ENCODE results near the gene ASL.
A peak's percentile ranks its signal among the peaks of the same experiment; 100 is the strongest.
"Not testable (repeated sequence)": the region's sequence is repeated elsewhere in the genome, so short reads cannot be mapped to it uniquely, and the experiment has no call there.

ASL gene

DNA sequence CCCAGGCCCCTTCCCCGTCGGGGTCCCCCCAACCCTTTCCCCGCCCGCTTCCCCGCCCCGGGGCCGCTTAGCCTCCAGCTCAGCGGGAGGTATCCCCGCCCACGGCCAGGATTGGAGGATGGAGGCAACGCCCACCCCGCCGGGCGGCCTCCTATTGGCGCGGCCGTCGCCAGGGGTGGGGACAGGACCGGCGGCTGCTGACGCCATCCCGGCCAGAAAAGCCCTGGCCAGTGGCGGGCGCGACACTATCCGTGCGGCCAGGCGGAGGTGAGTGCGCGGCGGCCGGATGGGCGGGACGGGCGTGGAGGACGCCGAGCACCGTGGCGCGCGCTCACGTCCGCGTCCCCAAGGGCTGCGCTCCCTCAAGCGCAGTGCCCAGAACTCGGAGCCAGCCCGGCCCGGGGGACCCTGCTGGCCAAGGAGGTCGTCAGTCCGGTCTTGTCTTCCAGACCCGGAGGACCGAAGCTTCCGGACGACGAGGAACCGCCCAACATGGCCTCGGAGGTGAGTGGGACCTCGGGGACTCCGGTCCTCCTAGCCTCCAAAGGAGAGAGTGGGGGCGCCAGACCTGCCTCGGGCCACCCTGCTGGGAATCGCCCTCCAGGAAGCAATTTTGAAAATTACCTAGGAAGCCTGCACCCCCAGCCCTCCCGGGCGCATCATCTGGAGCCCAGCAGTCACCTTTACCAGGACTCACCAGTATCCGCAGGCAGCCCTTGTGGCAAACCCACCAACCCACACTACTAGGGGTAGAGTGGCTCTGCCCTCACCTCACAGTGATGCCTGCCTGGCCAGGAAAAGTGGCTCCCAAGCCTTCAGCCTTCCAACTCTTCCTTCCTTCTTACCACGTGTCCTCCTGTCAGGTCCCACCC, at the start of gene ASL:
TSS of gene ASL (plus strand) at position 230 of the 872 bp plus-strand sequence. CDS start at position 493, 263 bp downstream.
- peak; percentile 100 for DNase-seq (ENCODE audit: low spot score)

DNA sequence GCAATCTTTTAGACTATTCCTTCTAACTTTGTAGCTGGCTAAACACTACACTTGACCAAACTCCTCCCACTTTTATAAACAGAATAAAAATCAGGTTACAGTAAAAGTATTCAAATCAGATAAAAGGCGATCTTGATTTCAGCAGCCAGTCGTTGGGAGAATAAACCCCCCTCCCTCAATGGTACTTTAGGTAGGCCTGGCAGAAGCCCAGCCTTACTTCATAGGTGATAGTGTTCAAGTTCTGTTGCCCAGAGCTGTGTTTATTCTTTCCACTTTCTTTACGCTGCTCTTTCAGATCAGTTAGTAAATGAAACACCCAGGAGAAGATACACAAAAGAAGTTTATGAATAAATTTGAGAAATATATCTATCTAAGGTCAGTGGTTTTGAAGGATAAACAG, 47.3 kb upstream of the ASL start:
- not testable (repeated sequence) for DNase-seq (ENCODE audit: low spot score)

DNA sequence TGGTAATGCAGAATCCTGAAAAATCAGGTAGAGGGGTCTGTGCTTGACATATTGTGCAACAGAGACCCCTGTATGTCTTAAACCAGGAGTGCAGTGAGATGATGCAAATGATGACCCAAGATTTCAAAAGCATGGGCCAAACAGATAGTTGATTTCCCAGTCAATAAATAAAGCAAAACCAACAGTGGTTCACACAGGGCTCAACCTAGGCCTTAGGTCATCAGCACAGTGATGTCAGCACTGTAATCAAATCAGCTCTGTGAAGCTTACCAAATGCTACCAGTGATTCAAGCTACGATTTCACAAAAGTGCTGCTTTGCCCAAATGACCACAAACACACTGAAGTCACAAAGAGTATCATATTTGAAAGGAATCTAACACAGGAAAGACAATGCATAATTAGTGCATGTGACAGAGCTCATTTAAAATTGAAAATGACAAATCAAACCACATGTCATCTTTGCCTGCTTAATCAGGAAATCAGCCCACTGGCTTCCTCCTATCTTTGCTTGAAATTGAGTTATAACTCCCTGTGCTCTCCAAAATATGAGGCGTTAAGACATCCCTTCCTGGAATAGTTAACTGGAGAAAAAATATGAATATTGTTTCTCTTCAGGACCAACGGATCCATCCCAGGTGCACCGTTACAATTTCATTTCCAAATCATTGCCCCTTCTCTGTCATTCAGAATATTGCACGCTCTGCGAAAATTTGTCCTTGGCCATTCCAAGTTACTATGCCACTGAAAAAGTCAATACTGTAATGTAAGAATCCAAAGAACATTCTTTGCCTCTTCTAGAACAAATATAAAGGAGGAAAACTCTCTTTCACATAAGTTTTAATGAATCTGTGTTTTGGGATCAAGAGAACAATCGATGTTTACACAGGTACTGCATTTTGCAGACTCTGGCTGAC, 41.9 kb upstream of the ASL start:
- no peak for DNase-seq (ENCODE audit: low spot score)

DNA sequence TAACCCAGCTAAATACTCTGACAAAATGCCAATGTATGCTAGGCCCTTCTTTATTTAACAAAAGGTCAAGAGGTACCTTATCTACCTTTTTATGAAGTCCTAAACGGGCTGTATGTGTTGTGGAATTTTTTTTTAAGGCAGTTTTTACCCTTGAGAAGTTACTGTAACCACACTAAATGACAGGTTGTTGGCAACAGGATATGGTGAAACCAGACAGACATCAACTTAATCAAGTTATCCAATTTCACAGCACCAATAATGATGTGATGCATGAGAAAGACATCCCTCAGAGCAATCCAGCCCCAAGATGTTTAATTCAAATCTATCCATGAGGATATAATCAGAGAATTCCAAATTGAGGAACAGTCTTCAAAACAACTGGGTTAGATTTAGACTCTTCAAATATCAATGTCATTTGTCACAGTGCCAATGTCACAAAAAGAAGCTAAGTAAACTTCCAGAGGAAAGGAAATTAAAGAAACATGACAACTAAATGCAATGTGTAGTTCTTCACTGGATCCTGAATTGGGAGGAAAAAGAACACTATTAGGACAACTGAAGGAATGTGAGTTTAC, 41.1 kb upstream of the ASL start:
- not testable (repeated sequence) for DNase-seq (ENCODE audit: low spot score)

DNA sequence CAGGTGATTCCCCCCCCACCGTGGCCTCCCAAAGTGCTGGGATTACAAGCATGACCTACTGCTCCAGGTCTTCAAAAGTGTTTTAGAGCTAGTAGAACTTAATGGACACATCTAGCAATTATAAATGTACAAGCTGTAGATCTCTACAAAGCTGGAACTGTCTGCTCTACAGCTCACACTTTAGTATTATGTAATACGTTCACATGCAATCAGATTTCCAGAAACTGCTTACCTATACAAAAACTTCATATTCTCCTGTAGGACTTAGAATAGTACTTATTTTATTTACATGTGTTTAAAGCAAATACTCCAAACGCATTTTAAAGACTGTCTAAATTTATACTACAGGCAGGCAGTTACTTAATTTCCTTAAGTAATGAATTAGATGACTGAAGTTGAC, 39.2 kb upstream of the ASL start:
- no peak for DNase-seq (ENCODE audit: low spot score)

DNA sequence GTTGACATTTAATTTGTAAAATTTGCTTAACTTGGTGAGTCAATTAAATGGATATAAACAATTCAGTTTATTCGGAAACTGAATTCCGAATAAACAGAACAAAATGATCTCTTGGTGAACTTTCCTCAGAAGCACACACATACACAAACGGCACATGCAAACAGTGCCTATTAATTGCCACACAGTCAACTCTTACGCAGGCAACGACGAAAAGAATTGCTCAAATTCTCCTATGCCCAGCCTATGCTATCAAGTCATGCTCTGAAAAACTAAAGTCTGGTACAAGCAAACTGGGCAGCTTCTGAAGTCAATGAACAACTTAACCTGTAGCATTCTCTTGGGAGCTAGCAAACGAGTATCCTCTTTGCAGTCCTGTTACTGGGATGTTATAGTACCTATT, 38.8 kb upstream of the ASL start:
- no peak for DNase-seq (ENCODE audit: low spot score)

DNA sequence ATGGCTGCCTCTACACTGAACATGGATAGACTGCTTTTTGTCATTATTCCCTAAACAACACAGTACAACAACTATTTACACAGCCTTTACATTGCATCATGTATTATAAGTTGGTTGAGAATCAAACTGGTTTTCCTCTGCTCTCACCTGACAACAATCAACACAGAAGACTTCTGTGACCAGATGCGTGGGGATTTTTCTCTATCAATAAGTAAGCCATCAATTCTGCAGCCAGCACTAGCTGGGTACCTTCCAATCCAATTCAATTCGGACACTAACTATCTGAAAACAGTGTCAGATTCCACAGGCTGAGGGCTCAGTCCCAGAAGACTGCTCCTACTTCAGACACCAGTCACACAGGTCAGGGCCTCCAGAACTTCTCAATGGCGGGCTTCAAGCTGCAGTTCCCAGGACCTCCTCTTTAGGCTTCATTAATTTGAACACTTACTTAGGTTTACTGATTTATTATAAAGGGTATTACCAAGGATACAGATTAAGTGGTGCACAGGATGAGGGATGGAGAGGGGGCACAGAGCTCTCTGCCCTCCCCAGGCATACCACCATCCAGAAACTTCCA, 36.4 kb upstream of the ASL start:
- no peak for DNase-seq (ENCODE audit: low spot score)

DNA sequence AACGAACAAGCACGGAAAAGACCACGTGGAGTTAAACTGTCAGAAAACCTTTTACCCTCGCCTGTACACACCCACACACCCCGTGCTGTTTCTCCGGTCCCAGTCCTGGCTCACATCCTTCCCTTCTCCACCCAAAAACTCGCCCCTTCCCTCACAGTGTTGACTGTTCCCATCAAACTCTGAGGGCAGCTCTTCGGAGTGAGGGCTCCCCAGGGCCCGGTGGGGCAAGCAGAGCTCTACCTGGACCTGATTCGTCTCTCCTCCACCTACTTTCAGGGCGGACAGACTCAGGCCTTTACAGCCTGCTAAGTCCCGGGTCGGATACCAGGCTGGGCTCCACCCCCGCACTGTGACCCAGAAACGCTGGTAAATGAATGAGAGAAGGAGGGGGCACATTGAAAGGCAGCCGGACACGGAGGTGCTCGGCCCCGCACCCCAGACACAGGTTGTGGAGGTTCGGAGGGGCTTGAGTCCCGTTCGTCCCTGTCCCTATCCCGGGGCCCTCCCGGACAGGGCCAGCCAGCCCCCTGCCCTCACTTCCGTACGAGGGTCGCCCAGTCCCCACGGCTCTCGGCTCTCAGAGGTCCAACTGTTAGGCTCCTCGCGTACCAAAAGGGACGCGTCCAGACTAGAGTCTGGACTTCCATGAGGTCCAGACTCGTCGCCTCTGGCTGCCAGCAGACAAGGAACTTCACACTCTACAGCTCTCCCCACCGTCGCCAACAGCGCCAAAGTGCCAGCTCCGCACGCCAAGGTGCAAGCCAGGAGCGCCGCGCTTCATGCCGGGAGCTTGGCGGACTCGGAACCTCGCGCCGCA, 31.7 kb upstream of the ASL start:
- DNase-seq (ENCODE audit: low spot score), result peak; percentile 46

DNA sequence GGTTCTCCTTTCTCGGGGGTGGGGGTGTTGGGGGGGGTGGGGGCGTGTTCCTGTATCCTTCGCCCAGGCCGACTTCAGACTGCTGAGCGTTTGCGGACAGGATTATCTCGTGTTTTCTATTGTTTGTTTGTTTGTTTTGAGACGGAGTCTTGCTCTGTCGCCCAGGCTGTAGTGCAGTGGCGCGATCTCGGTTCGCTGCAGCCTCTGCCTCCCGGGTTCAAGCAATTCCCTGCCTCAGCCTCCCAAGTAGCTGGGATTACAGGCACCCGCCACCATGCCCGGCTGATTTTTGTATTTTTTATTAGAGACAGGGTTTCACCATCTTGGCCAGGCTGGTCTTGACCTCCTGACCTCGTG, 31.1 kb upstream of the ASL start:
- not testable (repeated sequence) for DNase-seq (ENCODE audit: low spot score)

DNA sequence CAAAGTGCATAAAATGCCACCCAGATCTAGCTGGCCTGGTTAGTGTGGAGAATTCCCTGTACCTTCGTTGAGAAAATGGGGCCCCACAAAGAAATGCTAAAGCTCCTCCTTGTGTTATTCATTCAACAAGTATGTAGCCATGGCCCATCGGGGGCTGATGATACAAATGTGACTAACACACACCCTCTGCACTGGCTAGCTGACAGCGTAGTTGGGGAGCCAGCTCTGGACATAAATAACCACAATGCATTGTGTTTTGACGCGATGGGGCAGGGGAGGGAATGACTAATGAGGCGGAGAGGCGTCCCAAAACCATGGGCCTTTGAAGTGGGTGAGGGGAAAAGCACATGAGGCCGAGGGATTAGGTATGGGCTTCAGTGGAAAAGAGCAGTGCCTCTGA, 28.2 kb upstream of the ASL start:
- DNase-seq (ENCODE audit: low spot score), result no peak

DNA sequence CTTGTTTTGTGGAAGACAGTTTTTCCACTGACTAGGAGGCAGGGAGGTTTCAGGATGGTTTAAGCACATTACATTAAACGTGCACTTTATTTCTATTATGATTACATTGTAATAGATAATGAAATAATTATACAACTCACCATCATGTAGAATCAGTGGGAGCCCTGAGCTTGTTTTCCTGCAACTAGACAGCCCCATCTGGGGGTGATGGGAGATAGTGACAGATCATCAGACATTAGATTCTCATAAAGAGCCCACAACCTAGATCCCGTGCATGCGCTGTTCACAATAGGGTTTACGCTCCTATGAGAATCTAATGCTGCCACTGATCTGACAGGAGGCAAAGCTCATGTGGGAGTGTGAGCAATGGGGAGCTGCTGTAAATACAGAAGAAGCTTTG, 25.7 kb upstream of the ASL start:
- not testable (repeated sequence) for DNase-seq (ENCODE audit: low spot score)

DNA sequence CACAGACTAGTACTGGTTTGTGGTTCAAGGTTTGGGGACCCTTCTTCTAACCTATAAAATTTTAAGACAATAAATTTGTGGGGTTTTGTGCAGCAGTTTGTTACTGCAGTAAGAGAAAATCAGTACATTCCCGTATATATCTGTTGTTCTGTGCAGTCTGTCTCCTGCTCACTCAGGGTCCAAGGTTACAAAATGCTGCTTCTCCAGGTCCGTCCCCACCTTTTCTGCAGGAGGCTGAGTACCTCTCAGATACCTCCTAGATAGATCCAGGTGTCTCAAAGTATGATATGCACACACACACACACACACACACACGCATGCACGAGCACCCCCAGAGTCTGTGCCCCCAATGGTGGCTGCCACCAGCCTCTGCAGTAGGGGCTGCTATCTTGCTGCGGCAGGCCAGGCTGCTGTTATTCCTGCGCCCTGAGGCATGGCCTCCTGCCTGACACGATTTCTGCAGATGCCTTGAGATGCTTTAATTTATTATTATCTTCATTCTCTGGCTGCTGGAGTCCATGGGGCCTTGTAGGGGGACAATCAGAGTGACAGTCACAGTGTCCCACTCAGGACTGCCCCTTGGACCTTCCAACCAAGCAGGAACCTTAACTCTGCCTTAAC, 25.2 kb upstream of the ASL start:
- no peak for DNase-seq (ENCODE audit: low spot score)

DNA sequence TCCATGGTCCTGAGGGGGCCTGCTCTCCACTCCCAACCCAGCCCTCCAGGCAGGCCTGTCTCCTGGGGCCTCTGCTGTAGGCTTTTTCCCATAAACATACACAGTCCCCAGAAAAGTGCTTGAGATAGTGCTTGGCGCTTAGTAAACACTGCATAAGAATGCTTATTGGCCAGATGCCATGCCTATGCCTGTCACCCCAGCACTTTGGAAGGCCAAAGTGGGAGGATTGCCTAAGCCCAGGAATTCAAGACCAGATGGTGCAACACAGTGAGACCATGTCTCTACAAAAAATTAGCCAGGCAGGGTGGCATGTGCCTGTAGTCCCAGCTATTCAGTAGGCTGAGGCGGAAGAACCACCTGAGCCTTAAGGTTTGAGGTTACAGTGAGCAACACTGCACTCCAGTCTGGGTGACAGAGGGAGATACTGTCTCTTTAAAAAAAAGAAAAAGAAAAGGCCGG, 24.6 kb upstream of the ASL start:
- no peak for DNase-seq (ENCODE audit: low spot score)

DNA sequence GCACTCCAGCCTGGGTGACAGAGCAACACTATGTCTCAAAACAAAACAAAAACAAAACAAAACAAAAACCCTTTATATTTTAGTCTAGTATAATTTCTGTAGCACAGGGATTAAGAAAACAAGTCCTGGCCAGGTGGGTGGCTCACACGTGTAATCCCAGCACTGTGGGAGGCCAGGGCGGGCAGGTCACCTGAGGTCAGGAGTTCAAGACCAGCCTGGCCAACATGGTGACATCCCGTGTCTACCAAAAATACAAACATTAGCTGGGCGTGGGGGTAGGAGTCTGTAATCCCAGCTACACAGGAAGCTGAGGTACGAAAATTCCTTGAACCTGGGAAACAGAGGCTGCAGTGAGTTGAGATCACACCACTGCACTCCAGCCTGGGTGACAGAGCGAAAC, 23.2 kb upstream of the ASL start:
- DNase-seq (ENCODE audit: low spot score), result no peak

DNA sequence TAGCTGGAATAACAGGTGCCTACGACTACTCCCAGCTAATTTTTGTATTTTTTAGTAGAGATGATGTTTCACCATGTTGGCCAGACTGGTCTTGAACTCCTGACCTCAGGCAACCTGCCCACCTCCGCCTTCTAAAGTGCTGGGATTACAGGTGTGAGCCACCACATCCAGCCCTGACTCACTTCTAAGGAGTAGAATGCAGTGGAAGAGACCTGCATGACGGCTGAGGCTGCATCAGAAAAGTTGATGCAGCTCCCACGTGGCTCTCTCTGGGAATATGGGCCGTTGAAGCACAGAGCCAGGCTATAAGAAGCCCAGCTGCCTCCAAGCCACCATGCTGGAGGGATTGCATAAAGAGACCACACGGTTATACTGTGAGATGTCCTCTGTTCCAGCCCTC, 21.6 kb upstream of the ASL start:
- DNase-seq (ENCODE audit: low spot score), result no peak

DNA sequence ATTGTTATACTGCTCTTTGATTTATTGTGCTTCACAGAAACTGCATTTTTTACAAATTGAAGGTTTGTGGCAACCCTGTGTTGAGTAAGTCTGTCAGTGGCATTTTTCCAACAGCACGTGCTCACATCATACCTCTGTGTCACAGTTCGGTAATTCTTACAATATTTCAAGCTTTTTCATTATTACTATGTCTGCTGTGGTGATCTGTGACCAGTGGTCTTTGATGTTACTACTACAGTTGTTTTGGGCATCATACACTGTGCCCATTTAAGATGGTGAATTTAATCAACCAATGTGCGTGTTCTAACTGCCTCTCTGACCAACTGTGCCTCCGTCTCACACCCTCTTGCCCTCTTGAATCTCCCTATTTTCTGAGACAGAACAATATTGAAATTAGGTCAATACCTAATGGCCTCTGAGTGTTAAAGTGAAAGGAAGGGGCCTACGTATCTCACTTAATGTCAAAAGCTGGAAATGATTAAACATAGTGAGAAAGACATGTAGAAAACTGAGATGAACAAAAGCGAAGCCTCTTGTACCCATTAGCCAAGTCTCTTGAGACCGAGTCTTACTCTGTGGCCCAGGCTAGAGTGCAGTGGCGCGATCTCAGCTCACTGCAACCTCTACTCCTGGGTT, 20.2 kb upstream of the ASL start:
- DNase-seq (ENCODE audit: low spot score), result no peak

DNA sequence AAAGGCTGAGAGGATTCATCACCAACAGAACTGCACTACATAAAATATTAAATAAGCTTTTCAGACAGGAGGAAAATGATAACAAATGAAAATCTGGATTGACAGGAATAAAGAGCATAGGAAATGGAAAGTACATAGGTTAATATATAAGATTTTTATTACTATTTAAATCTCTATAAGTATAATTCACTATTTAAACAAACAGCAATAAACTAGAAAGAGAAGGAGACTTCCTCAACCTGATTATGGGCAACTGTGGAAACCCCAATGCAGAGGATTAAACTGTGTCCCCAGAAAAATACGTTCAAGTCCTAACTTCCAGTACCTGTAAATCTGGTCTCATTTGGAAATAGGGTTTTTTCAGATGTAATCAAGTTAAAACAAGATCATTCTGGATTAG, 14.8 kb upstream of the ASL start:
- no peak for DNase-seq (ENCODE audit: low spot score)

DNA sequence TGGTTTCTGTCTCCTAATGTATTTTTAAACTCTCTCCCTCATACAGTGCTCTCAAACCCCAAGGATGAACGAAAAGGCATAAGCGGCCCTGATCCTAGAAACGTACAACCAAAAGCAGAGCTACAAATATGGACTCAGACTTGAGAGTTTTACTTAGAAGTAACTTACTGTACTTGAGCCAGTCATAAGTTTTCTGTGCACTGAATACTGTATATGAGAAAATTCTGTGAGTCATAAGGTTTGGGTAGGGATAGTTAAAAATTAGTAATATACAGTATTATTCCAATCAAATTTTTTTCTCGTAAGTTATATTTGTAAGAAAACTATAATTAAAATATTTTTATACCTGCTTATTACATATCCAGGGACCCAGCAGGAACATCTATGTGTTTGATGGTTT, 5.9 kb upstream of the ASL start:
- no peak for DNase-seq (ENCODE audit: low spot score)

DNA sequence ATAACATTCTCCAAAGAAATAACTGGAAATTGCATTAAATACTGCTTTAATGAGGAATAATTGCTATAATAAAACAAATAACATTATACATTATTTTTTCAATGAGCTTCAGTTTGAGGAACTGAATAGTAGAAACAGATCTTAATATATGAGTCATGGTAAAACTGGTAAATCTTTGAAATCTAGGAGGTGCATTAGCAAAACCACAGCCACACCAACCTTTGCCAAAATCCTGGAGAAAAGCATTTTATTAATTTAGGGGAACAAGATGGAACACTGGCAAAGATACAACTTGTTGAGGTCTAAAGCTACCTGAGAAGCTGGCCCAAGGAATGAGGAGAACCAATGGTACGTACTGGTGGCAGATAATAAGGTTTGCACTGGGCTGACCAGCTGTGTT, 5.4 kb upstream of the ASL start:
- DNase-seq (ENCODE audit: low spot score), result no peak

DNA sequence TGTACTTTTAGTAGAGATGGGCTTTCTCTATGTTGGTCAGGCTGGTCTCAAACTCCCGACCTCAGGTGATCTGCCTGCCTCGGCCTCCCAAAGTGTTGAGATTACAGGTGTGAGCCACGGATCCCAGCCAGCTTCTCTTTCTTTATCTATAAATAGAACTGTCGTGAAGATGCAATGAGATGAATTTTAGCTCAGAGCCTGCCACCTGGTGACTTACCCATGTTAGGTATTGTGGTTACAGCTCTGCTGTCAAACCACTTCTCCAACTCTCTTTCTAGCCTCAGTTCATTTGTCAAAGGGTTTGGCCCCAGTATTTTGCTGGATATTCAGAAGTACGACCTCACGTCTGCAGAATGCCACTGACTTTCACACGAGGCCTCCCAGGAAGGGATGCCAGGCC, 3.4 kb upstream of the ASL start:
- not testable (repeated sequence) for DNase-seq (ENCODE audit: low spot score)

All from germinal center (tissue), 1 donor.